Hepatocyte (in vitro differentiated cells): ENCODE results near the gene LMF1.

Source experiments
- EZH2 ChIP-seq: fragments of 200-600 bp; sonication (generic); IDR thresholded peaks from 2 replicates; pipeline ENCODE4 v1.6.1; 2016; ENCODE audit warnings: antibody characterized with exemption, mild to moderate bottlenecking, borderline replicate concordance
- EZH2phosphoT487 ChIP-seq: fragments of 200-600 bp; sonication (generic); IDR thresholded peaks from one replicate; pipeline ENCODE4 v1.6.1; 2018; ENCODE audit warnings: antibody characterized with exemption, mild to moderate bottlenecking, low read depth, moderate library complexity; ENCODE audit not compliant: unreplicated experiment, severe bottlenecking
- TF ChIP-seq, protein P1 (sequence below): fragments of 200-600 bp; sonication (generic); IDR thresholded peaks from 2 replicates; pipeline ENCODE4 v1.5.1; 2016; ENCODE audit warnings: antibody characterized with exemption, mild to moderate bottlenecking; ENCODE audit not compliant: poor library complexity

DNA sequence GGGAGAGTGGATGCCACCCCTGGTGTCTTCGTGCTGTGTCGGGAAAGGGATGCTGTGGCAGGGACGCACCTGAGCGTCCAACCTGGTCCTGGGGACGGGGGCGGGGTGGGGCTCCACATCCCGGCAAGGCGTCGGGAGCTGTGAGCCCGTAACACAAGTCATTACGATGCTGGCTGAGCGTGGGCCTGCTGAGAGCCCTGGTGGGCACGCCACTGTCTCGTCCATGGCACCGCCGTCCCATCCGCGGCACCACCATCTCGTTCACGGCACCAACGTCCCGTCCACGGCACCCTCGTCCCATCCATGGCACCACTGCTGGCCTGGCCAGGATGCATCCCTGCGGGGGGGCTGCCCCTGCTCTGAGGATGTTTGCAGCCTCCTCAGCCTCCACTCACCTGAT, 146.2 kb downstream of the LMF1 start:
- TF ChIP-seq, protein P1, sequence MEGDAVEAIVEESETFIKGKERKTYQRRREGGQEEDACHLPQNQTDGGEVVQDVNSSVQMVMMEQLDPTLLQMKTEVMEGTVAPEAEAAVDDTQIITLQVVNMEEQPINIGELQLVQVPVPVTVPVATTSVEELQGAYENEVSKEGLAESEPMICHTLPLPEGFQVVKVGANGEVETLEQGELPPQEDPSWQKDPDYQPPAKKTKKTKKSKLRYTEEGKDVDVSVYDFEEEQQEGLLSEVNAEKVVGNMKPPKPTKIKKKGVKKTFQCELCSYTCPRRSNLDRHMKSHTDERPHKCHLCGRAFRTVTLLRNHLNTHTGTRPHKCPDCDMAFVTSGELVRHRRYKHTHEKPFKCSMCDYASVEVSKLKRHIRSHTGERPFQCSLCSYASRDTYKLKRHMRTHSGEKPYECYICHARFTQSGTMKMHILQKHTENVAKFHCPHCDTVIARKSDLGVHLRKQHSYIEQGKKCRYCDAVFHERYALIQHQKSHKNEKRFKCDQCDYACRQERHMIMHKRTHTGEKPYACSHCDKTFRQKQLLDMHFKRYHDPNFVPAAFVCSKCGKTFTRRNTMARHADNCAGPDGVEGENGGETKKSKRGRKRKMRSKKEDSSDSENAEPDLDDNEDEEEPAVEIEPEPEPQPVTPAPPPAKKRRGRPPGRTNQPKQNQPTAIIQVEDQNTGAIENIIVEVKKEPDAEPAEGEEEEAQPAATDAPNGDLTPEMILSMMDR = no peak
- TF ChIP-seq EZH2 (no peak), EZH2phosphoT487 (no peak)
